ACHN (cell line): ENCODE results near the gene TRIM36.

Experiments
- DNase-seq: peaks from one replicate; pipeline ENCODE4 v3.0.0-alpha.2; 2015
- in situ Hi-C: cut with HindIII; loops from 2 replicates; pipeline ENCODE4 v1.10.0; 2017; ENCODE audit warnings: low sequenced_read_pairs, low pct_ligation_motif_present, low pct_unique_long_range_greater_than_20kb

The TRIM36 gene

DNA sequence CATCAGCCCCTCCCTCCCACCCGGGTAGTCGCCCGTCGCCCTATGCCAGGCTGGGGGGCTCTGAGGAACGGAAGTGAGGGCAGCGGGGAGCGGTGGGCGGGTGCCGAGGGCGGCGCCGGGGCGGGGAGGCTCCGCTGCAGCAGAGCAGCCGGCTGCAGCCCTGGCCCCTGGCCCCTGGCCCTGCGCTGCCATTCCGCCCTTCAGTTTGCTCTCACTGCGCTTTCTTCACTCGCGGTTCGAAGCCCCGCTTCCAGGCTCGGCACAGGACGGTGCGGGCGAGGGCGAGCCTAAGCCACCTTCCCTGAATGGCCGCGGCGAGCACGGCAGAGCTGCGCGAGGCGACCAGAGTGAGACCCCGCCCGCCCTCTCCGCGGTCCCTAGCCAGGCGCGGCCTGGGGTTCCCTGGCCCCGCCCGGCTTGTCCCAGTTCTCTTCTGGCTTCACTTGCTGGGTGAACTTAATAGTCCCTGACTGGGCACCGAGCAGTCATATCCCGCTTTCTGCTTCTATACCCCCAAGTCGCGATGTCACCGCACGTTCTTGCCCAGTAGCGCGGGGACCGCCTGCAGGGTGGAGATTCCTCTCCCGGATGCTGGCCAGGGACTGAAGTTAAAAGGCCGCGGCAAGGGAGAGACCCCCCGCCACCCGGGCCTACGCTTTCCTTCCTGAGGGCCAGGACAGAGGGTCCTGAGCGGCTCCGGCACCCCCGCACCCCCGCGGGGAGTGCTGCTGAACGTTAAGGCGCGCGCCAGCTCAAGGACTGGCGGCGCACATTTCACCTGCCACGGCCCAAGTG, 623 bp upstream of the TRIM36 start:
- DNase-seq = no peak
- in situ Hi-C loops = no loop called here

DNA sequence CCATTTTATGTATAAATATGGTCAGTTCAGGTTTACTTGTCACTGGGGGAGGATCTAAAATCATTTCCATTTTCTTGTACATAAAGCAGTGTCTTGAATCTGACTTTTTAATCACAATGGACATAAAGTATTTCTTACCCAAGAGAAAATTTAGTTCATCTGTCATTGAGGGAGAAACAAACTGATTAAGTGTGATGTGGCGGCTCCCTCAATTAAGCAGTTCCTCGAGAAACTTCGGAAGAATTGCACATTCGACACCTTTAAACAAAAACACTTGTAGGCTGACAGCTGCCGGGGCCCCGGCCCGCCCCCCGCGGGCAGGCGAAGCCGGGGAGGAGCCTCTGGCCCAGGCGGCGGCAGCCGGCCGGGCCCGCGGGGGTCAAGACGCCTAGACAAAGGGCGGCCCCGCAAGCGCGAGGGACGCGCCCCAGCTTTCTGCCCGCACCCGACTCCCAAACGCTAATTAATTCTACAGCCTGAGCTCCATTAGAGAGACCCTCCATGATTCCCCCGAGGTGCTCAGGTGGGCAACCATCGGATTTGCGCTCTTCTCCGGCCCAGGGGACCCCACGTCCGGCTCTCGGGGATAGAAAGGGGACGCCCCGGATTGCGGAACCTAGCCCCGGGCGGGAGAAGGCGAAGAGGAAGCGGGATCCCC, 750 bp downstream of the TRIM36 start:
- in situ Hi-C loops = no loop called here
- peak; percentile 37 for DNase-seq

DNA sequence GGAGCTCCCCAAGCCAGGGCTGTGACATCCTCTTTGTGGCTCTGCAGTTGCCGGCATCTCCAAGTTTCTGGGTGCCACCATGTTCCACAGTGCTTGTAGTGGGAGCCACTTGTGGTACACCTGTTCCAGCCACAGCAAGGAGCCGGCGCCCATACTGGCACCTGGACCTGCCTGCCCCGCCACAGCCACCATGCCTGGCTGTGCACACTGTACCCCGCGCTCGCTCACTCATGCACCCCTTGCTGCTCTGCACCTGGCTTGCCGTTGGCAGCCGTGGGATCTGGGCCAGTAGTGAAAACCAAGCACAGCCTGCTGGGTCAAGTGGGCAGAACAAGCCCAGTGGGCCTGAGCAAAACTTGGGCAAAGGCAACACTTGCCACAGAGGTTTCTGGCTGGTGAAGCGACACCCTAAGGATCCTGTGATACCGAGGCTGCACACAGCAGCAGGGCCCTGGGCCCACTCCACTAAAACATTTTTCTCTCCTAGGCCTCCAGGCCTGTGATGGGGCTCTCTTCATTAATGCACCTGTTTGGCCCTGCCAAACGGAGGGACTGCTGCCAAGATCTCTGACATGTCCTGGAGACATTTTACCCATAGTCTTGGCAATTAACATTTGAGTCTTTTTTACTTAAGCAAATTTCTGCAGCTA, 2.8 kb downstream of the TRIM36 start:
- in situ Hi-C loops = no loop called here
- no peak for DNase-seq

DNA sequence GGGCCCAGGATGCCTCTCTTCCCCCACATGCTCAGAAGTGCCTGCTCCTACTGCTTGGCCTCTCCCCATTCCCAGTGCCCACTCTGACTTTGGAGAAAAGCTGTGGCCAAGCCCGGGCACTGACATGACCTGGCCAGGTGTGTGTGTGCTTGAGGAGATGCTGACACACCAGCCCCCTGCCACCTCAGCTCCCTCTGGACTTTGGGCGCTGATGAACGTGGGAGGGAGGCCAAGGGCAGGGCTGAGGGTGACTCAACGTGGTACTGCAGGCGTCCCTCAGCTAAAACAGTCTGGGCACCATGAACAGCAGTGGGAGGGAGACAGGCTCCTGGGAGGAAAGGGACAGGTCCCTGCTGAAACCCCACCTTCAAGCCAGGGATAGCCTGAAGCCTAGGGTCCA, 3.9 kb downstream of the TRIM36 start:
- no peak for DNase-seq
- in situ Hi-C loops = no loop called here

DNA sequence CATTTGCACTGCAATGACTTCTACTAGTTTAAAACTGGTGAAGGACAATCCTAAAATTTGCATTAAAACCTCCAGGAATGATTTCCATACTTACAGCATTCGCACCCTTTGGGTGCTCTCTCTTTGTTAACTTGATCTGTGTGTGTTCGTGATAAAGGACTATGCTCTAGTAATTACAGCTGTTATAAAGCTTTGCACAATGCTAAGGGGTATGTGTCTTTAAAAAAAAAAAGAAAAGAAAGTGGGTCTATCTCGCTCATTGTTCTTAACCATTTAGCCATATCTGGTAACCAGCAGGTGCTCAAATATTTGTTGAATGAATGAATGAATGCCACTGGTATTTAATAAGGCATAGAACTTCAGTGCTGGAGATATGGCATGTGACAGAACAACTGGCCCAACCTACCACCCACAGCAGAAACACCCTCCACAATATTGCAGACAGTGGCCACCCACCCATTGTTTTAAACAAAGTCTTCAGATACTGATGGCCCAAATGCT, 8.7 kb downstream of the TRIM36 start:
- in situ Hi-C loops = no loop called here
- DNase-seq = no peak

DNA sequence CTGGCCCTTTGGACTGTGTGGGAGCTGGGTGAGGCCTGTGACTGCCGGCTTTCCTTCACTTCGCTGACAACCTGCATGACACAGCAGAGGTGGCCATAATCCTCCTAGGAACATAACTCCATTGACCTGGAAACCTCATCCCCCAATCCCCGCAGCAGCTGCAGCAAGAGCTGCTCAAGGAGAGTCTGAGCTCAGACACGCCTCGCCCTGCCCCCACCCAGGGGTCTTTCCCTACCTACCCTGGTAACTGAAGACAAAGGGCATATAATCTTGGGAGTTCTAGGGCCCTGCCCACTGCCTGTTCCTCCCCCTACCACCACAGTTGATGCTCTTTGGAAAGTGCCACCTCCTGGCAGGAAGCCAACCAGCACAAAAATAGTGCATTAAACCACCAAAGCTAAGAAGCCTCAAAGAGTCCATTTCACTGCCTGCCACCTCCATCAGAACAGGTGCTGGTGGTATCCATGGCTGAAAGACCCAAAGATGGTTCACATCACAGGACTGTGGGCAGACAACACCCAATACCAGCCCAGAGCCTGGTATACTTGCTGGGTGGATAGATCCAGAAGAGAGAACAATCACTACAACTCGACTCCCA, 18.4 kb downstream of the TRIM36 start:
- in situ Hi-C loops = no loop called here
- DNase-seq = no peak

DNA sequence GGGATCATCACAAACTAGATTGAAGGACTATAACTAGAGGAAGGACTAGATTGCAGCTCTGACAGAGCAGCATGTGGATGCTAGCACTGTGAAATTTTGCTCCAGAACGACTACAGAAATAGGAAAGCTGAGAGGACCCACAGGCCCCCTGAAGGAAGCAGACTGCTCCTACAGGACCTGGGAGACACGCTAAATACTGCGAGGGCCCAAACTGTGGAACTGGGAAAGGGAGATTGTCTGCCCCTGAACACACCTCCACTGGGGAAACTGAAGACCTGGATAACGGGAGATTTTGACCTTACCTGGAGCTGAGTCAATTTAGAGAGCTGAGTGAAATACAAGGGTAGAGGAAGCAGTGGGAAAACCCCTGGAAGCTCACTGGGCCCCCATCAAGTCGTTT, 19.2 kb downstream of the TRIM36 start:
- no peak for DNase-seq
- in situ Hi-C loops = no loop called here

DNA sequence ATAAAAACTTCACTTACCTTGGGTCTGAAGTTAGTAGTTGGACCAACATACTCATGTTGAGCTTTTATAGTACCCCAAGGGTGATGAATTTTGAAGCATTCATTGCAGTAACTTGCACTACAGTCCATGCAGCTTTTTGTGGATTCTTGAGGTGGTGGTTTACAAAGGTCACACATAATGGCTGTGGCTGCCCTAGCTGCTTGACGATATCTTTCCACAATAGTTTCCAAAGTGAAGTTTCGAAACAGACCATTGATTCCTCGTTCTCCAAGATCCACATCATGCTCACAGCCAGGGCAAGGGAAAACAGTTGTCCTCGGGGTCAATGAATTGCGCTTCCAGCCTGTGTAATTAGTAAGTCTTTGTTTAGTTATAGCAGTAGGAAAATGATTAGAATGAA, 22.7 kb downstream of the TRIM36 start:
- no peak for DNase-seq
- in situ Hi-C loops = no loop called here

DNA sequence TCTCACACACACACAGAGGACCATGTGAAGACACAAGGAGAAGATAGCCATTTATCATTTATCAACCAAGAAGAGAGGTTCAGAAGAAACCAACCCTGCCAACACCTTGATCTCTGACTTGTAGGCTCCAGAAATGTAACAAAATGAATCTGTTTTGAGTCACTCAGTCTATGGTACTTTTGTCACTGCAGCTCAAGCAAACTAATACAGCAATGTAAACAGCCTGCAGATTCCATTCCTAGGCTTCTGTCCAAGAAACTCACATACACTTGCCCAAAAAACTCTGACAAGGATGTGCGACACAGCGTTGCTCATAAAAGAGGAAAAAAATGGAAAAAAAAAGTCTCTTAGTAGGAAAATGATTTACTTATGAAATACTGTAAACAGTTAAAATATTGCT, 33.4 kb downstream of the TRIM36 start:
- in situ Hi-C loops = no loop called here
- no peak for DNase-seq

DNA sequence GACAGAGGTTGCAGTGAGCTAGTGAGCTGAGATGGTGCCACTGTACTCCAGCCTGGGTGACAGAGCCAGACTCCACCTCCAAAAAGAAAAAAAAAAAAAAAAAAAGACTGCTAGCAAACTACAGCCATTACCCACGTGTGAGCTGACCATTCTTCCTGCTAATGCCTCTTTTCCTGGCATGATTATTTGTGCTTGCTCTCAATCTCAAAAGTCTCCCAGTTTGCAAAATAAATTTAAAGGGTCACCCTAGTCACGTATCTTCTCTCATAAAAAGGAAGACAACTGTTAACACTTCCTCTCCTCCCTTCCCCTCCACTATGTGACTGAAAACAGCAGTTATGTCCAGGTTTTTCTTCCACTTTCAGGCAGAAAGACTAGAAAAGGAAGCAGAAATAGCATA, 37.2 kb downstream of the TRIM36 start:
- DNase-seq = no peak
- in situ Hi-C loops = no loop called here

DNA sequence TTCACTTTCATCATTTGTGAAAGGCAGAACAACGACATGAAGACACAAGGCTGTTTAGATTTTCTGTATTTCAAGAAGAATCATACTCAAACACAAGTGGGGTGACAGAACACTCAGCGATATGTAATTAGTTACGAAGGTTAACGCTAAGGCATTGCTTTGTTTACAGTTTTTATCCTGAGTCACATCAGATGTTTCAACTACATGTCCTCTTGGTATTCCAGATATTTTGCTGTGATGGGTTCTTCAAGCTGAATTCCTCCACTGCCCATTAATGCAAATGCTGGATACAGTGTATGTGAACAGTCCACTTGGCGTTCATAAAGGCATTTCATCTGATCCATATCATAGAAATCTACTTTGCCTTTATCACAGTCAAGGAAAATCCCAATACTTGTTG, 43.4 kb downstream of the TRIM36 start:
- no peak for DNase-seq
- in situ Hi-C loops = no loop called here

DNA sequence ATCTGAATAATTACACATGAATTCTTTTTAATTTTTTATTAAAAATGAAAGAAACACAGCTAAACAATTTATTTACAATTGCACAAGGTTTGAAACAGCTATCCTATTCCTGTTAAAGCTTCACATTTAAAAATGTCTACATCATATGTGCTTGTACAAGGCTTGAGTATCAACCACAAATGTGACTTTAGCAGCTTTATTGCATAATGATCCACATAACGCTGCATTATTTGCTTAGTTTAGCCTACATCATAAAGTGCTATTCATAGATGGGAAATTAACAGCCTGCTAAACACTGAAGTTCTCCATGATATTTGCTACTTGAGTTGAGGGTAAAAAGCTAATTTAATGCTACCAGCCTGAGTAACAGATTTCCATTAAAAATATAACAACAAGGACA, 45.0 kb downstream of the TRIM36 start:
- in situ Hi-C loops = no loop called here
- no peak for DNase-seq

DNA sequence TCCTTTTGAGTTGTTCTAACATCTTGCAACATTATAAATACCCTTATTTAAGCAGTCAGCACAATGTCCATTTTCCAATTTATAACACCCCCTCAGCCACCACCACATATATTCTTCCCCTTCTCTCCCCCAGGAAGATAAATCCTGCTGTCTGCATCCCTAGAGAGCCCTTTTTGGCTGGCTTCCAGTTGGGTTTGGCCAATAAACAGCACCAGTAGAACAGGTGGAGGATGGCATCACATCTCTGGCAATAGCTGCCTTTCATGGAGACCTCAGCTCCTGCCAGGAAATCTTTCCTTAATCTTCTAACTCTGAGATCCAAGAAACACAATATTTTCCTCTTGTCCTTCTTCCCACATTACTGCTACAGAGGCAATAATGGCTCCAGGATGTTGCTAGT, 53.7 kb downstream of the TRIM36 start:
- in situ Hi-C loops = no loop called here
- DNase-seq = no peak

DNA sequence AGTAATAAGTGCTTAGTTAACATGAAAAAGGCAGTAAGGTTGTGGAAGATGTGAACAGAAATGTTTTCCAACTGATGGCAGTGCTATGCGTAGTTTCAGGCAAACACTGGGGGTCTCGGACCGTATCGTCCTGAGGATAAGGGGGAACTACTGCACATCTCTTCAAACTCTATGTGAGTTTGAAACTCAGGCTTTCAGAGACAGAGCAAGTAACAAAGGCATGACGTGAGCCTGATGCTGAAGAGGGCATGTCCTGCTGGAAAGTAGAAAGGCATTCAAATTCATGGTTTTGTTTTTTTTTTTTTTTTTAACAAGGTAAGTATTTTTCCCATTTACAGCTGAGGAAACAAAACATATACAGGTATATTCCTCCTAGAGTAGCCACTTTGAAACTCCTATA, 59.9 kb downstream of the TRIM36 start:
- DNase-seq = no peak
- in situ Hi-C loops = no loop called here

DNA sequence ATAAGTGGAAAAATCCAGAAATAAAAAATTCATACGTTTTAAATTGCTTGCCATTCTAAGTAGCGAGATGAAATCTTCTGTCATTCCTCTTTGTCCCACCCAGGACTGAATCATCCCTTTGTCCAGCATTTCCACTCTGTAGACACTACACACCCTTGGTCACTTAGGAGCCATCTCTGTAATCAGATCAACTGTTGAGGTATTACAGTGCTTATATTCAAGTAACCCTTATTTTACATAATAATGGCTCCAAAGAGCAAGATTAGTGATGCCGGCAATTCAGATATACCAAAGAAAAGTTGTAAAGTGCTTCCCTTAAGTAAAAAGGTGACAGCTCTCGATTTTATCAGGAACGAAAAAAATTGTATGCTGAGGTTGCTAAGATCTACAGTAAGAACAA, 60.4 kb downstream of the TRIM36 start:
- no peak for DNase-seq

DNA sequence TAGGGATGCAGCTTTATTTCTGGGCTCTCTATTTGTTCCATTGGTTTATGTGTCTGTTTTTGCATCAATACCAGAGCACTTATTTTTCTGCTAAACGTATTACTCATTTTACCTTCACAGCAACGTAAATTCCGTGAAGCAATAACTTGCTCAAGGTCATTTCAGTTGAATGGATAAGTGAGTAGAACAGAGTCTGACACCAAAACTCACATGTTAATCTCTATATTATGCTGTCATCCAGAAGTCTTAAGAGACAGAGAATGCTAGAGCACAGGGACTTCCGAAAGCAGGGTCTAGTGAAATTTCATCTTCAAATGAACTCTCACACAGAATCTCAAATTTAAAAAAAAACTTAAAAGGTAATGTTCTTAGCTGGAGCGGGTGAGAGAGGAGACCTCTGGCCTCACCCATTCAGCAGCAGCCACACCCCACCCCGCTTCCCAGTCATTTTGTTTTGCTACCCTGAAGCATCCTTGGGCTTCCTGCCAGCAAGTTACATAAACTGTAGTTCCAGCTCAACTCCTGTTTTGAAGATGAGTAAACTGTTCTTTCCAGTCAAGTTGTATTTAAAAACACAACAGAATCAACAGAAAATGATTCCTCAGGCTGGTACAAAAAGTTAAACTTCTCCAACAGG, 69.3 kb downstream of the TRIM36 start:
- DNase-seq = no peak
- in situ Hi-C loops = no loop called here

More for the DNA sequence above, 60.4 kb downstream of the TRIM36 start:
- in situ Hi-C loops = no loop called here

DNA sequence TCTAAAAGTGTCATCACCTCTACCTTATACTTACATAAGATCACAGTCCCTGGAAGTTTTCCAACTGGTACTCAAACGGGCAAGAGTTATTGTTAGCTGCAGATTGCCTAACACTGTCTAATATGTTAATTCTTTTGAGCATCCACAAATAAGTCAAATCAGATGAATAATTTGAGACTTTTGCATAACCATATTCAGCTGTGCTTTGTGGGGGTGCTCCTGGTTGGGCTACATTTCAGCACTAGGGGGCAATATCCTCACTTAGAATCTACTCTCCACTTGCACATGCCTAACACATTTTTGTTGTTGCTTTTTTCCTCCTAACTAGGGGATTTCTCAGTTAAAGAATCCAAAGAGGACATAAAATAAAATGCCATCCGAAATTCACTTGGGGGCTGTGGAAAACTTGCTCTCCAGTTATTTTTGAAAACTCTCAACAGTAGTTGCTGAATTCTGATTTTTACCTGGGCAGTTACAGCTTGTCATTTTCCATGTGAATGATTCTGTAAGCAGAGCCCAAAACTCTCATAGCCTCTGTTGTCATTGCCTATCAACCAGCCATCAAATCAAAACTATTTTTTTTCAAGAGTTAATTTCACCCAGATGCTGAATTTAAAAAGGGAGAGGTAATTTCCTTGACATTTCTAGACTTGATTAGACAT, 71.5 kb downstream of the TRIM36 start:
- in situ Hi-C loops = no loop called here
- DNase-seq = peak; percentile 49

DNA sequence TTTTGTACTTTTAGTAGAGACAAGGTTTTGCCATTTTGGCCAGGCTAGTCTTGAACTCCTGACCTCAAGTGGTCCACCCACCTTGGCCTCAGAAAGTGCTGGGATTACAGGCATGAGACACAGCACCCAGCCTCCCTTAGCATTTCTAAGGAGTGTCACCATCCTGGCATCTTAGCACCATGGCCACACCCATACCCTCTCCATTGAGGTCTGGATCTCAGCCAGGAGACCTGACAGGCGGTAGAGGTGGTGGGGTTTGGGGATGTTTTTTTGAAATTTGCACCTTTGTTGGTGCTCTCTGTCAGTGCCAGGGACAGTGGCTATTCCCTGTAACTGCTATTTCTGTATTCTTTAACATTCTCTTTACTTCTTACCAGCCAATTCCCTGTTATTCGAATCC, 72.5 kb downstream of the TRIM36 start:
- in situ Hi-C loops = no loop called here
- no peak for DNase-seq
